Chondrocyte (in vitro differentiated cells): ENCODE data around the gene DMRTC2. TPM values are rescaled to one million over a fixed set of nuclear protein-coding genes. Genes with fewer than 3 reads are reported as not detected.

ENCODE experiments used
- DNase-seq: peaks from one replicate; pipeline ENCODE4 v3.0.0; 2021; ENCODE audit warnings: mixed read lengths, low spot score
- H3K27ac Mint-ChIP-seq: one replicate; pipeline ENCODE4 v1.8.0; 2021; ENCODE audit warnings: mild to moderate bottlenecking, moderate library complexity, mixed read lengths; ENCODE audit not compliant: unreplicated experiment
- H3K27me3 Mint-ChIP-seq: 2 replicates; pipeline ENCODE4 v1.8.0; 2021; ENCODE audit warnings: low read depth, mixed read lengths
- H3K36me3 Mint-ChIP-seq: 2 replicates; pipeline ENCODE4 v1.8.0; 2021; ENCODE audit warnings: low read depth, mixed read lengths
- H3K4me1 Mint-ChIP-seq: 2 replicates; pipeline ENCODE4 v1.8.0; 2021; ENCODE audit warnings: low read depth, mild to moderate bottlenecking, mixed read lengths
- H3K4me3 Mint-ChIP-seq: one replicate; pipeline ENCODE4 v1.8.0; 2021; ENCODE audit warnings: mild to moderate bottlenecking, moderate library complexity, mixed read lengths; ENCODE audit not compliant: unreplicated experiment
- H3K9me3 Mint-ChIP-seq: 2 replicates; pipeline ENCODE4 v1.8.0; 2021; ENCODE audit warnings: low read depth, mixed read lengths
- long read RNA-seq: library from polyadenylated mRNA; stranded (forward); transcript quantifications from one replicate; pipeline ENCODE4 v2.0.0, GENCODE V29; 2021
- total RNA-seq: library from RNA; stranded (reverse); gene quantifications from 3 replicates; pipeline ENCODE4 v1.2.1, GENCODE V29; 2021
- TF ChIP-seq, protein P1 (sequence below): fragments of 200-600 bp; sonication (generic); IDR thresholded peaks from 2 replicates; pipeline ENCODE4 v1.5.0; 2021; ENCODE audit warnings: antibody characterized with exemption, mild to moderate bottlenecking, moderate library complexity

Gene DMRTC2
- total RNA-seq: not detected in 3 replicates
- long read RNA-seq: 0 reads

- Mint-ChIP-seq H3K36me3 (no peaks in the 10 kb centered on the region), H3K9me3 (peaks cover 3% of the 10 kb centered on the region), H3K4me1 (no peaks in the 10 kb centered on the region), H3K4me3 (no peak within 1 kb of the TSS), H3K27ac (no peak within 1 kb of the TSS), H3K27me3 (peaks cover 31% of the 10 kb centered on the region)
- TF ChIP-seq, protein P1, sequence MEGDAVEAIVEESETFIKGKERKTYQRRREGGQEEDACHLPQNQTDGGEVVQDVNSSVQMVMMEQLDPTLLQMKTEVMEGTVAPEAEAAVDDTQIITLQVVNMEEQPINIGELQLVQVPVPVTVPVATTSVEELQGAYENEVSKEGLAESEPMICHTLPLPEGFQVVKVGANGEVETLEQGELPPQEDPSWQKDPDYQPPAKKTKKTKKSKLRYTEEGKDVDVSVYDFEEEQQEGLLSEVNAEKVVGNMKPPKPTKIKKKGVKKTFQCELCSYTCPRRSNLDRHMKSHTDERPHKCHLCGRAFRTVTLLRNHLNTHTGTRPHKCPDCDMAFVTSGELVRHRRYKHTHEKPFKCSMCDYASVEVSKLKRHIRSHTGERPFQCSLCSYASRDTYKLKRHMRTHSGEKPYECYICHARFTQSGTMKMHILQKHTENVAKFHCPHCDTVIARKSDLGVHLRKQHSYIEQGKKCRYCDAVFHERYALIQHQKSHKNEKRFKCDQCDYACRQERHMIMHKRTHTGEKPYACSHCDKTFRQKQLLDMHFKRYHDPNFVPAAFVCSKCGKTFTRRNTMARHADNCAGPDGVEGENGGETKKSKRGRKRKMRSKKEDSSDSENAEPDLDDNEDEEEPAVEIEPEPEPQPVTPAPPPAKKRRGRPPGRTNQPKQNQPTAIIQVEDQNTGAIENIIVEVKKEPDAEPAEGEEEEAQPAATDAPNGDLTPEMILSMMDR: no peak
- no peak for DNase-seq
Measured at GRCh38 chr19:41845001-41845050, at the start of gene DMRTC2. Gene DMRTC2, plus strand, starts transcription at chr19:41845042. Its CDS starts 2,387 bp downstream, at chr19:41847429.

GRCh38 chr19:41796362-41796761 is 48.5 kb upstream of the DMRTC2 start, which contains the start of gene CEACAM3:
Gene CEACAM3, plus strand, starts transcription at chr19:41796587. Its CDS starts 91 bp downstream, at chr19:41796678.
- Mint-ChIP-seq H3K27me3 (peaks cover 53% of the 10 kb centered on the region), H3K36me3 (no peaks in the 10 kb centered on the region), H3K4me3 (no peak within 1 kb of the TSS), H3K9me3 (no peaks in the 10 kb centered on the region), H3K27ac (no peak within 1 kb of the TSS), H3K4me1 (no peaks in the 10 kb centered on the region)
- TF ChIP-seq, protein P1: no peak
- no peak for DNase-seq

- H3K9me3 Mint-ChIP-seq: no peaks in the 10 kb centered on the region
- TF ChIP-seq, protein P1: no peak
Measured at GRCh38 chr19:41796901-41797300, 47.9 kb upstream of the DMRTC2 start.

DNA sequence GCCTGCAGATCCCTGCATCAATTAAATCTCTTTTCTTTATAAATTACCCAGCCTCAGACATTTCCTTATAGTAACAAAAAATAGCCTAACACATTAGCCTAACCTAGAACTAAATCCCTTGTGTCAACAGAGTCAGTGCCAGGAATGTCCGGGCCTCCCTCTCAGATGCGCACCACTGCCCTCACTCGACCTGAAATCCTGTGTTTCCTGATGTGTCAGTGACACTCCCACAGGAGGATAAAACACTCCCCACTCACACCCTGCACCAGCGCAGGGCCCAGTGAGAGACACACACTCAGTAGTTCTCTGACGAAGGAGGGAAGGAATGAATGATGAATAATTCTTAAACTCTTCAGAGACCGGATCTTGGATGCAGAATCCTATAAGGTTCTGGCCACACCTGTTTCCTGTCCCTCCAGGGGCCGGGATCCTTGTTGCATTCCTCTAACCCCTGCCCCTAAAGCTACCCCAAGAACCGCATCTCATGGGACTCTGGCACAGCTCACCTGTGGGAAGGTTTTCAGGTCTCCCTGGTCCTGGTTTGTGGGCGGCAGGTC is 45.3 kb upstream of the DMRTC2 start:
- H3K27ac Mint-ChIP-seq: no peak overlapping the region
- peak; percentile 38 for DNase-seq
- H3K4me3 Mint-ChIP-seq: no peak overlapping the region
- no peaks in the 10 kb centered on the region for H3K9me3 Mint-ChIP-seq
- peaks cover 51% of the 10 kb centered on the region for H3K27me3 Mint-ChIP-seq
- H3K36me3 Mint-ChIP-seq: no peaks in the 10 kb centered on the region
- TF ChIP-seq, protein P1: no peak
- H3K4me1 Mint-ChIP-seq: no peaks in the 10 kb centered on the region

More at GRCh38 chr19:41796901-41797300, 47.9 kb upstream of the DMRTC2 start:
- DNase-seq: no peak
- no peaks in the 10 kb centered on the region for H3K4me1 Mint-ChIP-seq
- H3K27me3 Mint-ChIP-seq: peaks cover 55% of the 10 kb centered on the region
- H3K27ac Mint-ChIP-seq: no peak overlapping the region
- H3K36me3 Mint-ChIP-seq: no peaks in the 10 kb centered on the region
- no peak overlapping the region for H3K4me3 Mint-ChIP-seq

DNA sequence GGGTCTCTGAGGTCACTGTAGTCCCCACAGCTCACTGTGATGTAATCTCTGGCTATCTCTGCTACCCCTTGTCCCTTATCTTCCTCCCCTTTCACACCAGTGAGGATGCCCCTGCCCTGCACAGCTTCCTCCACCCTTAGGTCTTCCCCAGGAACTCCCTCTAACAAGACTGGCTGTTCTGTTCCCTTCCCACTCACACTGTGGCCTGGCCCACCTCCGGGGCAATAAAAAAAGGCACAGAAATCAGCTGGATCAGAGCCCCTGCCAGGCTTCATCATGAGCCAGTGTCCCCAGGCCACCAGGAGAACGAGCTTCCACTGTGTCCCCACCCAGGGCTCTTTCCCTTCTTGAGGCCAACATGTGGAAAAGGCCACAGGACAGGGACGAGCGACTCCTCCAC is 43.8 kb upstream of the DMRTC2 start:
- Mint-ChIP-seq H3K4me3 (no peak overlapping the region), H3K27ac (no peak overlapping the region), H3K27me3 (peaks cover 52% of the 10 kb centered on the region), H3K36me3 (no peaks in the 10 kb centered on the region), H3K9me3 (no peaks in the 10 kb centered on the region), H3K4me1 (no peaks in the 10 kb centered on the region)
- DNase-seq: no peak
- TF ChIP-seq, protein P1: no peak
